Fibroblast of the aortic adventitia (primary cell): ENCODE results near the gene GMPR2. TPM values are rescaled to one million over a fixed set of nuclear protein-coding genes. Genes with fewer than 3 reads are reported as not detected.

ENCODE experiments used
- DNase-seq: peaks from one replicate; pipeline ENCODE4 v3.0.0-alpha.2; 2010; ENCODE audit warnings: low read depth
- H3K4me3 ChIP-seq: 2 replicates; pipeline ENCODE4 v1.5.1; 2011; ENCODE audit warnings: low read depth, mild to moderate bottlenecking, control low read depth, low read length, moderate library complexity
- total RNA-seq: library from RNA; depleted of rRNA; stranded (reverse); fragments of >200 nt; gene quantifications from 2 replicates; pipeline ENCODE4 v1.2.3, GENCODE V29; 2012; ENCODE audit warnings: low replicate concordance
- TF ChIP-seq, protein P1 (sequence below): IDR thresholded peaks from 2 replicates; pipeline ENCODE4 v1.5.1; 2011; ENCODE audit warnings: mild to moderate bottlenecking, low read length, control low read depth, inconsistent platforms; ENCODE audit not compliant: insufficient read depth

GMPR2 gene
- total RNA-seq, 1 donor, result 53.6 TPM

DNA sequence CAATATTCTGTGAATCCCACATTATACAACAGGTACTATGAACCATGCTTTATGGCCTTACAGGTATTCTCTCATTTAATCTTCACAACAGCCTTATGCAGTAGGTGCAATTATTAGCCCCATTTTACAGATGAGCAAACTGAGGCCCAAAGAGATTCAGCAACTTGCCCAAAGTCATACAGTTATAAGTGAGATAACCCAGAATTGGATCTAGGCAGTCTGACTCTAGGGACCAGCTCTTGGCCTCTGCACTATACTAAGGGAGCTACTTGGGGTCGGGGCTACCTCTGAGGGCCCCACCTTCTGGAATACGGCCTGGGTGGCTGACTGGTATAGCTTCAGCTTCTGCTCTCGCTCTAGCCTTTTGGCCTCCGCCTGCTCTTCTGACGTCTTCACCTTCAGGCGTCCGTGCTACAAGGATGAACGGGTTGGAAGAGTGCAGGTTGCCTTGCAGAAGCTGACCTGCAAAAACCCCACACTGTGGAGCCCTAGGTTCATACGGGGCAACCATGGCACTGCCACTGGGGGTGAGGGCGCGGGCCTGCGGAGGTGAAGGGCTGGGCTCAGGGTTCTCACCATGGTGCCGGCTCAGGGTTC, 37.9 kb downstream of the GMPR2 start:
- DNase-seq, result no peak
- H3K4me3 ChIP-seq, result peak overlapping the region; percentile 97
- TF ChIP-seq, protein P1, sequence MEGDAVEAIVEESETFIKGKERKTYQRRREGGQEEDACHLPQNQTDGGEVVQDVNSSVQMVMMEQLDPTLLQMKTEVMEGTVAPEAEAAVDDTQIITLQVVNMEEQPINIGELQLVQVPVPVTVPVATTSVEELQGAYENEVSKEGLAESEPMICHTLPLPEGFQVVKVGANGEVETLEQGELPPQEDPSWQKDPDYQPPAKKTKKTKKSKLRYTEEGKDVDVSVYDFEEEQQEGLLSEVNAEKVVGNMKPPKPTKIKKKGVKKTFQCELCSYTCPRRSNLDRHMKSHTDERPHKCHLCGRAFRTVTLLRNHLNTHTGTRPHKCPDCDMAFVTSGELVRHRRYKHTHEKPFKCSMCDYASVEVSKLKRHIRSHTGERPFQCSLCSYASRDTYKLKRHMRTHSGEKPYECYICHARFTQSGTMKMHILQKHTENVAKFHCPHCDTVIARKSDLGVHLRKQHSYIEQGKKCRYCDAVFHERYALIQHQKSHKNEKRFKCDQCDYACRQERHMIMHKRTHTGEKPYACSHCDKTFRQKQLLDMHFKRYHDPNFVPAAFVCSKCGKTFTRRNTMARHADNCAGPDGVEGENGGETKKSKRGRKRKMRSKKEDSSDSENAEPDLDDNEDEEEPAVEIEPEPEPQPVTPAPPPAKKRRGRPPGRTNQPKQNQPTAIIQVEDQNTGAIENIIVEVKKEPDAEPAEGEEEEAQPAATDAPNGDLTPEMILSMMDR, result no peak

DNA sequence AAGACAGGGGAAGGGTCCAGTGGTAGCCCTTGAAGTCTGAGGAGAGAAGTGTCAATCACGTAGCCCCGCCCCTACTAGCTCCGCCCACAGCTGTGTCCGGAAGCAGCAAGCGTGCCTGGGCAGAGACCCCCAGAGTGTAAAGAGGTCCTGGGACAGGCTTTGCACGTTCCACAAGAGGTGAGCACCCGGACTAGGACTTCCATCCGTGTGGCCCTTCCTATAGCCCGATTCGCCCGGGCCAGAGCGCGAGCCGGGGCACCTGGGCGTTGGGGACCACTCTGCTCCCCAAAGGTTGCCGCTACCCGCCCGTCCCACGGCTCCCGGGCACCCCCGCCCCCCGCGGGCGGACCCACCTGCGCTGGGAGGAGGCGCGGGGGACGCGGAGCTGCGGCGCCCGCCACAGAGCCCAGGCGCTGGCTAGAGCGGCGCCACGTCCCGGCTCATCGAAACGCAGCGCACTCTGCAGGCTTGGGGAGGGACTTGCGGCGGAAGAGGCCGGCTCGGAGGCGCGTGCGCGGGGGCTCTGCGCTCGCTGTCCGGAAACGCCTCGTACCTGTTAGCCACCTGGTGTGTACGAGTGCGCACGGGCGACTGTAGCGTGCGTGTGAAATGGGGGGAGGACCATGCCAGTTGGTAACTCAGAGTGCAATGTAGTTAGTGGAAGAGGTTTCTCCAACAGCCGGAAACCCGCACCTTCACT, 38.6 kb downstream of the GMPR2 start, which contains the start of gene RABGGTA:
Gene RABGGTA, minus strand, starts transcription at position 464 of the 700 bp plus-strand sequence. CDS start 482 bp downstream, outside the sequence.
- peak; percentile 85 for DNase-seq
- H3K4me3 ChIP-seq, result peak within 1 kb of the TSS; percentile 97
- TF ChIP-seq, protein P1, result peak; percentile 73

DNA sequence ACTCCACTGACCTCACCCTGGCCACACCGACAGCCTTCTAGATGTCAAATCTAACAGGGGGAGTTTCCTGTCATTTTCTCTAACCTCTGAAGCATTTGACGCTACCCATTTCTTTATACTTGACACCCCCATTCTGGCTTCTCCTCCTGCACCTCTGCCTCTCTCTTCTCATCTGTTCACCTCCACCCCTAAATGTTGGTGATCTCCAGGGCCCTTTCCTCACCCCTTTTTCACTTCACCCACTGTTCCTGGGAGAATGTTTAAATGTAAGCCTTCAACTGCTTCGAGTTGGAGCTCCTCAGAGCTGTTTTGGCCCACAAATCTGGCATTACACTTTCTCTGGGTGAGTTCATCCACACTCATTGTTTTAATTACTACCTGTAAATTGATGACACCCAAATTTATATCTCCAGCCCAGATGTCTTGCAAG, 39.1 kb downstream of the GMPR2 start:
- H3K4me3 ChIP-seq, result peak overlapping the region; percentile 97
- TF ChIP-seq, protein P1, result no peak
- no peak for DNase-seq

DNA sequence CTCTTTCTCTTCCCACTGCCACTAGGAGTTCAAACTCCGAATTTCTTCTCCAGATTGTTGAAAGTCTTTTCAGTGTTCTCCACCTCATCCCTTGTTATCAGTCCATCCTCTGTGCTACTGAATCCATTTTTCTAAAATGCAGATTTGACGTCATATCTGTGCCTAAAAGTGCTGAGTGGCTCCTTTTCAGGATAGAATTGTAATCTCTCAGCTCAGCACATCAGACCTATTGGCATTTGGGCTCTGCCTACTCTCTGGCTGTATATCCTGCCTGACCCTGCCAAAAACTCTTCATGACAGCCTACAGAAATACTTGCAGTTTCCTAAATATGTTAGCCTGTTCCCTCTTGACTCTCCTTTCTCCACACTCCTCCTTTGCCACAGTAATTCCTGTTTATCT, 39.7 kb downstream of the GMPR2 start:
- TF ChIP-seq, protein P1, result no peak
- no peak overlapping the region for H3K4me3 ChIP-seq
- DNase-seq, result no peak

DNA sequence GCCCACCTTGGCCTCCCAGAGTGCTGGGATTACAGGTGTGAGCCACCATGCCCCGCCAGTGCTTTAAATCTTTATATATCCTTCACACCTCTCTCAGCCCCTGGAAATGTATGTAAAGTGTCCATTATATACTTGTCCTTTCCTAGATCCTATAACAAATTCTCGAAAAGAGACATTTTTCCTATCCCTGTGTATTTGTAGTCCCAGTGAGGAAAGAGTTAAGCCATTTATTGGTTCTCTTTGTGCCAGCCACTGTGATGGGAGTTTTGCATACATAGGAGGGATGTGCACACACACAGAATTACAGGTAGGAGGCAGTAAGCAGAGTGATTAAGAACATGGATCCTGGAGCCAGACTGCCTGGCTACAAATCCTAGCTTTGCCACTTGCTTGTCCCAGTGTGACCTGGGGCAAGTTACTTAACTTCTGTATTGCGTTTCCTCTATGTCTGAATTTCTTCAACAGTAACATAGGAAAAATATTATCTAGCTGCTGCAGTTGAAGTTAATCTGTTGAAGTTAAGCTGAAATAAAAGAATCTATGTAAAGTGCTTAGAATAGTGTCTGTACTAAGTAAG, 40.8 kb downstream of the GMPR2 start:
- TF ChIP-seq, protein P1, result no peak
- no peak for DNase-seq
- no peak overlapping the region for H3K4me3 ChIP-seq

DNA sequence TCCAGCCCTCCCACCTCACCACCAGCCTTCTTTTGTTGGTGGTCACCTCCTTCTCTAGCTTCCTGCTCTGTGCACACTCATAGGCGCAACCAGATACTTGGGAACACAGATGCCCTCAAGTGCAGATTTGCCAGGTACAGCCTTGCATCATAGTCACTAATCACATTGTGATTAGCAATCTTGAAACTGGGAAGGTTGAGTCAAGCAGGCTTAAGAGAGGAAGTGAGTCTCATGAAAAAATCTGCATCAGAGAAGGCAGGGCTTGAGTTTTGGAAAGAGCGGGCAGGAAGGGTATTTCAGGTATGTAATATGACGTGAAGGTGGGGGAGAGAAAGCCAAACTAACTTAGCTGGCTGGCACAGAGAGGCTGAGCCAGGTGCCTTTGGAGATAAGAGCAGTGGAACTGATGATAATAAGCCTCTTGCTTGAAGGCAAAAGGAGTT, 41.4 kb downstream of the GMPR2 start:
- TF ChIP-seq, protein P1, result no peak
- no peak overlapping the region for H3K4me3 ChIP-seq
- DNase-seq, result no peak
